PC-9 (cell line): ENCODE measurements around the gene MRPL21. TPM values are rescaled to one million over a fixed set of nuclear protein-coding genes. Genes with fewer than 3 reads are reported as not detected.

Source experiments
- BruUV-seq: library from RNA; stranded (reverse); fragments of 400-500 nt; replicated peaks from 2 replicates; lab custom pipeline; 2021; lab: Mats Ljungman, UMichigan
- CTCF ChIA-PET: fragments of 300-600 bp; sonication (Branson Sonifier 250); formaldehyde crosslinking; loops from one replicate; lab custom pipeline; 2022; ENCODE audit warnings: antibody characterized with exemption; lab: Charles Lee
- POLR2A ChIA-PET: fragments of 300-600 bp; sonication (Branson Sonifier 250); formaldehyde crosslinking; loops from one replicate; lab custom pipeline; 2022; ENCODE audit warnings: antibody characterized with exemption; ENCODE audit not compliant: unreplicated experiment; lab: Charles Lee
- DNase-seq, 2 experiments: peaks; one replicate each; pipeline versions ENCODE4 v3.0.0 to v3.0.0-alpha.2; 2015 to 2022; ENCODE audit warnings: mixed read lengths in 1 of 2
- H2AFZ ChIP-seq: fragments of 200-600 bp; sonication (generic); 2 replicates; pipeline ENCODE4 v1.8.1; 2017; ENCODE audit warnings: antibody characterized with exemption
- H3F3A ChIP-seq: fragments of 200-600 bp; sonication (generic); 2 replicates; pipeline ENCODE4 v1.8.1; 2017; ENCODE audit warnings: antibody characterized with exemption, mild to moderate bottlenecking, low read depth; ENCODE audit not compliant: insufficient read depth
- H3K27ac ChIP-seq: fragments of 200-600 bp; sonication (generic); 2 replicates; pipeline ENCODE4 v1.6.1; 2016; ENCODE audit warnings: mixed run types
- H3K27me3 ChIP-seq: fragments of 200-600 bp; sonication (generic); 2 replicates; pipeline ENCODE4 v1.6.1; 2016; ENCODE audit warnings: low read depth, mixed run types; ENCODE audit not compliant: insufficient read depth
- H3K36me3 ChIP-seq: fragments of 200-600 bp; sonication (generic); 2 replicates; pipeline ENCODE4 v1.6.1; 2016; ENCODE audit warnings: low read depth, mixed run types
- H3K4me1 ChIP-seq: fragments of 200-600 bp; sonication (generic); replicated peaks from 2 replicates; pipeline ENCODE4 v1.6.1; 2016; ENCODE audit warnings: mixed run types; ENCODE audit not compliant: insufficient read depth
- H3K4me2 ChIP-seq: fragments of 200-600 bp; sonication (generic); 2 replicates; pipeline ENCODE4 v1.6.1; 2017; ENCODE audit warnings: mixed run types
- H3K4me3 ChIP-seq: fragments of 200-600 bp; sonication (generic); 2 replicates; pipeline ENCODE4 v1.6.1; 2016; ENCODE audit warnings: mixed run types
- H3K79me2 ChIP-seq: fragments of 200-600 bp; sonication (generic); 2 replicates; pipeline ENCODE4 v1.6.1; 2017; ENCODE audit warnings: low read depth, mixed run types
- H3K9me2 ChIP-seq: fragments of 200-600 bp; sonication (generic); 2 replicates; pipeline ENCODE4 v1.8.1; 2017; ENCODE audit warnings: mild to moderate bottlenecking; ENCODE audit not compliant: insufficient read depth
- H3K9me3 ChIP-seq: fragments of 200-600 bp; sonication (generic); 2 replicates; pipeline ENCODE4 v1.8.1; 2016; ENCODE audit warnings: low read depth; ENCODE audit not compliant: insufficient read depth
- H4K20me1 ChIP-seq: fragments of 200-600 bp; sonication (generic); 2 replicates; pipeline ENCODE4 v1.8.1; 2017; ENCODE audit not compliant: insufficient read depth
- CTCF ChIP-seq: fragments of 200-600 bp; sonication (generic); conservative IDR thresholded peaks from 2 replicates; pipeline ENCODE4 v1.6.1; 2017; ENCODE audit warnings: mixed run types, antibody characterized with exemption, mild to moderate bottlenecking, moderate library complexity
- EZH2 ChIP-seq: fragments of 200-600 bp; sonication (generic); IDR thresholded peaks from 2 replicates; pipeline ENCODE4 v1.8.0; 2017; ENCODE audit warnings: antibody characterized with exemption, low read depth
- intact Hi-C: fragments of 100-400 bp; cut with micrococcal nuclease; formaldehyde crosslinking; loops from one replicate; pipeline ENCODE4 v1.10.0; 2022; ENCODE audit not compliant: unreplicated experiment
- total RNA-seq: library from RNA; stranded (reverse); gene quantifications from 2 replicates; pipeline ENCODE4 v1.2.3, GENCODE V29; 2021

Gene MRPL21
- total RNA-seq, 1 experiment from 2014 or later = 88.0 TPM

GRCh38 chr11:68855205-68855981 lies 48.2 kb downstream of the MRPL21 start:
- Histone ChIP-seq H3K27ac (no peak overlapping the region), H3K9me3 (no peaks in the 10 kb centered on the region), H3K4me1 (peaks cover 18% of the 10 kb centered on the region), H3F3A (peaks cover 25% of the 10 kb centered on the region; the same call in 1 of the 2 replicates), H3K36me3 (no peaks in the 10 kb centered on the region), H3K4me2 (no peak overlapping the region), H3K27me3 (0 out of 2 replicates have a peak, but pooled peaks cover 4% of the 10 kb centered on the region), H3K79me2 (no peaks in the 10 kb centered on the region), H4K20me1 (no peaks in the 10 kb centered on the region), H3K9me2 (no peaks in the 10 kb centered on the region), H2AFZ (no peak overlapping the region), H3K4me3 (no peak overlapping the region)
- DNase-seq = no peak
- intact Hi-C loops = no loop called here
- TF ChIP-seq EZH2 (no peak), CTCF (no peak)
- ChIA-PET CTCF (no interaction called here), POLR2A (no interaction called here)
- BruUV-seq = no TSS peak

- Histone ChIP-seq H3K79me2 (no peaks in the 10 kb centered on the region), H3K27me3 (0 out of 2 replicates have a peak, but pooled peaks cover 4% of the 10 kb centered on the region), H3F3A (peaks cover 25% of the 10 kb centered on the region; the same call in 1 of the 2 replicates), H3K4me3 (no peak overlapping the region), H3K4me2 (no peak overlapping the region), H3K4me1 (peaks cover 18% of the 10 kb centered on the region), H4K20me1 (no peaks in the 10 kb centered on the region), H3K9me2 (no peaks in the 10 kb centered on the region), H2AFZ (no peak overlapping the region), H3K9me3 (no peaks in the 10 kb centered on the region), H3K27ac (no peak overlapping the region), H3K36me3 (no peaks in the 10 kb centered on the region)
- ChIA-PET POLR2A (interaction anchor here (0.5 kb wide), 1 partner anchor 24 kb away, joined by 3 read pairs; no protein-coding TSS in a partner anchor), CTCF (no interaction called here)
- intact Hi-C loops = no loop called here
- no peak for DNase-seq
- TF ChIP-seq CTCF = no peak
- no peak for TF ChIP-seq EZH2
- no TSS peak for BruUV-seq
Measured at GRCh38 chr11:68854273-68854958, 49.2 kb downstream of the MRPL21 start.

GRCh38 chr11:68852628-68853027 lies 51.0 kb downstream of the MRPL21 start:
- ChIA-PET POLR2A (no interaction called here), CTCF (no interaction called here)
- peaks cover 12% of the 10 kb centered on the region for H3K4me1 ChIP-seq
- H2AFZ ChIP-seq = no peak overlapping the region
- H4K20me1 ChIP-seq = no peaks in the 10 kb centered on the region
- H3K79me2 ChIP-seq = no peaks in the 10 kb centered on the region
- H3K4me2 ChIP-seq = no peak overlapping the region
- no peak for TF ChIP-seq EZH2
- TF ChIP-seq CTCF = no peak
- H3K27me3 ChIP-seq = 0 out of 2 replicates have a peak, but pooled peaks cover 4% of the 10 kb centered on the region
- BruUV-seq = no TSS peak
- H3K4me3 ChIP-seq = no peak overlapping the region
- H3K9me2 ChIP-seq = no peaks in the 10 kb centered on the region
- H3K36me3 ChIP-seq = no peaks in the 10 kb centered on the region
- H3F3A ChIP-seq = peaks cover 19% of the 10 kb centered on the region; the same call in 1 of the 2 replicates
- H3K27ac ChIP-seq = no peak overlapping the region
- no peaks in the 10 kb centered on the region for H3K9me3 ChIP-seq
- DNase-seq = no peak
- intact Hi-C loops = no loop called here
